Heart right ventricle (tissue), 16 donors: ENCODE measurements around the gene PPIF. TPM values are rescaled to one million over a fixed set of nuclear protein-coding genes. Genes with fewer than 3 reads are reported as not detected.

Experiments
- ATAC-seq, 8 donors: fragments of 200-7000 bp; cut with Tn5 transposase; one replicate each; pipeline ENCODE4 v1.9.1; 2020; ENCODE audit warnings: mild to moderate bottlenecking in 8 of 8, moderate library complexity in 8 of 8, moderate number of reproducible peaks in 1 of 8
- DNase-seq, 2 donors: peaks; one replicate each; pipeline ENCODE4 v3.0.0-alpha.2; 2020
- H3K27ac ChIP-seq, 10 donors: fragments of 200-600 bp; sonication (generic) in 2 of 10; one replicate each; pipeline versions ENCODE4 v1.5.0 to v1.8.0; 2020 to 2022; ENCODE audit warnings: mild to moderate bottlenecking in 3 of 10
- H3K27me3 ChIP-seq, 7 donors: fragments of 200-600 bp; one replicate each; pipeline ENCODE4 v1.8.0; 2021 to 2022; ENCODE audit warnings: mild to moderate bottlenecking in 2 of 7
- H3K36me3 ChIP-seq, 9 donors: fragments of 200-600 bp; sonication (generic) in 1 of 9; one replicate each; pipeline versions ENCODE4 v1.5.0 to v1.8.0; 2020 to 2022; ENCODE audit warnings: mild to moderate bottlenecking in 2 of 9
- H3K4me1 ChIP-seq, 9 donors: fragments of 200-600 bp; sonication (generic) in 1 of 9; one replicate each; pipeline versions ENCODE4 v1.5.0 to v1.8.0; 2020 to 2022; ENCODE audit warnings: mild to moderate bottlenecking in 4 of 9
- H3K4me3 ChIP-seq, 10 donors: fragments of 200-600 bp; sonication (generic) in 2 of 10; one replicate each; pipeline versions ENCODE4 v1.5.0 to v1.8.0; 2020 to 2022; ENCODE audit warnings: mild to moderate bottlenecking in 7 of 10, moderate library complexity in 2 of 10
- H3K9me3 ChIP-seq, 11 donors: fragments of 200-600 bp in 10 of 11; sonication (generic) in 2 of 11; one replicate each; pipeline versions ENCODE4 v1.5.0 to v1.8.0; 2013 to 2022; ENCODE audit warnings: mild to moderate bottlenecking in 2 of 11, control low read depth in 1 of 11, moderate library complexity in 1 of 11
- CTCF ChIP-seq, 9 donors: fragments of 200-600 bp; sonication (generic) in 2 of 9; IDR thresholded peaks; one replicate each; pipeline versions ENCODE4 v1.5.0 to v1.8.0; 2021 to 2022; ENCODE audit warnings: antibody characterized with exemption in 9 of 9, mild to moderate bottlenecking in 5 of 9, moderate library complexity in 1 of 9
- WGBS, 2 donors: extraction: QIAGEN DNeasy Blood & Tissue Kit; methylation state at CpG; one replicate each; pipeline ENCODE4 v1.1.7; 2013; ENCODE audit warnings: inconsistent platforms in 1 of 2; 5-methylcytosine and 5-hydroxymethylcytosine counted together
- intact Hi-C, 10 donors: fragments of 100-400 bp; cut with DNase I; formaldehyde crosslinking; loops; one replicate each; pipeline versions ENCODE4 v1.11.1 to v1.14.2; 2022
- polyA plus RNA-seq, 2 donors: library from polyadenylated mRNA; stranded (reverse); fragments of 200-250 nt; gene quantifications; one replicate each; pipeline ENCODE4 v1.2.3, GENCODE V29; 2013
- total RNA-seq, 10 donors: library from RNA; stranded (reverse); fragmentation: NEBNext Ultra II Directional in 3 of 10; extraction: Animal tissue kit (Norgen Biotek cat#: 25700) in 3 of 10; gene quantifications; one replicate each; pipeline versions ENCODE4 v1.2.1 to v1.2.4, GENCODE V29; 2021 to 2023
- donor health status: Arrhythmogenic right ventricular cardiomyopathy.
- donor health status: ischemic (EF 13 %, LVEDD 7.1; RV severe dilation, severe dysfunction).
- donor health status: healthy with polysubstance abuse.
- donor health status: DM: no; HTN: yes; CAD: no.
- donor health status: DM: no; HTN: no; CAD: no.
- donor health status: ischemic (EF 25% LVEDD 6.9; RV normal size, moderate dysfunction).
- donor health status: ischemic (EF 25% LVEDD 5.7; RV mildly dilated, moderate dysfunction).
- donor health status: healthy.
- donor health status: DM: yes; HTN: yes; CAD: no.
- donor health status: Ischemic cardiomyopathy.
- donor health status: ischemic (EF 35%, LVEDD 5.7; RV mildly dilated, moderate dysfunction).
- donor health status: nonischemic (EF 11% LVEDD 7.7; RV severe dilation, severe dysfunction).
- donor health status: DM: yes; HTN: yes; CAD: no.
- donor health status: PGD.
- donor health status: ischemic (EF 29% LVEDD 5.4; RV normal size, mild dysfunction).
- donor health status: nonischemic (EF 23%, LVEDD 6.1; RV moderate dilation, normal function).

Gene PPIF
- total and polyA plus RNA-seq, 12 donors, result 44.3 to 205 (median 146) TPM

- Histone ChIP-seq H3K27me3 (no peaks in the 10 kb centered on the region), H3K9me3 (no peaks in the 10 kb centered on the region), H3K27ac (no peak overlapping the region), H3K36me3 (peaks cover 0 to 2% (median 0%) of the 10 kb centered on the region in 9 donors), H3K4me1 (peaks cover 36 to 52% (median 43%) of the 10 kb centered on the region in 9 donors), H3K4me3 (no peak overlapping the region)
- WGBS, 2 donors, result 95 to 96% methylated on average over 36 of the region's 36 CpGs
- DNase-seq, result no peak
- intact Hi-C loops, result loop anchor here in 4 of 10 donors (5.0 to 10.0 kb wide), 4 partner anchors 70 to 227 kb away; partner anchors contain the start of gene ZCCHC24 (in 1 of the 4)
- ATAC-seq, result no peak
- no peak for TF ChIP-seq CTCF (IDR thresholded peaks at IDR 0.05)
Measured at GRCh38 chr10:79377557-79378382, 30.5 kb downstream of the PPIF start.

- 93 to 94% methylated on average over 7 of the region's 7 CpGs for WGBS, 2 donors
- H3K27me3 ChIP-seq, result no peaks in the 10 kb centered on the region
- no peak overlapping the region for H3K27ac ChIP-seq
- ATAC-seq, result no peak
- peaks cover 0 to 5% (median 0%) of the 10 kb centered on the region in 9 donors for H3K36me3 ChIP-seq
- H3K9me3 ChIP-seq, result no peaks in the 10 kb centered on the region
- H3K4me3 ChIP-seq, result no peak overlapping the region
- no peak for TF ChIP-seq CTCF (IDR thresholded peaks at IDR 0.05)
- peaks cover 36 to 55% (median 45%) of the 10 kb centered on the region in 9 donors for H3K4me1 ChIP-seq
- intact Hi-C loops, result loop anchor here in 4 of 10 donors (5.0 to 10.0 kb wide), 4 partner anchors 69 to 226 kb away; partner anchors contain the start of gene ZCCHC24 (in 1 of the 4)
- DNase-seq, result no peak
Measured at GRCh38 chr10:79378383-79378646, 31.0 kb downstream of the PPIF start.

GRCh38 chr10:79378647-79379511, 31.6 kb downstream of the PPIF start:
- Histone ChIP-seq H3K4me1 (peaks cover 36 to 55% (median 45%) of the 10 kb centered on the region in 9 donors), H3K36me3 (peaks cover 0 to 6% (median 0%) of the 10 kb centered on the region in 9 donors), H3K9me3 (no peaks in the 10 kb centered on the region), H3K27ac (peak overlapping the region in 8 of 10 donors; percentile 59 to 77 (median 74)), H3K4me3 (no peak overlapping the region), H3K27me3 (no peaks in the 10 kb centered on the region)
- 82 to 84% methylated on average over 22 of the region's 22 CpGs for WGBS, 2 donors
- no peak for DNase-seq
- intact Hi-C loops, result loop anchor here in 4 of 10 donors (5.0 to 10.0 kb wide), 4 partner anchors 68 to 226 kb away; partner anchors contain the start of gene ZCCHC24 (in 1 of the 4)
- TF ChIP-seq CTCF (IDR thresholded peaks at IDR 0.05), result no peak
- peak in 1 of 8 donors; percentile 1 for ATAC-seq
